ENCODE results near the gene SPATS2L.

Gene SPATS2L

DNA sequence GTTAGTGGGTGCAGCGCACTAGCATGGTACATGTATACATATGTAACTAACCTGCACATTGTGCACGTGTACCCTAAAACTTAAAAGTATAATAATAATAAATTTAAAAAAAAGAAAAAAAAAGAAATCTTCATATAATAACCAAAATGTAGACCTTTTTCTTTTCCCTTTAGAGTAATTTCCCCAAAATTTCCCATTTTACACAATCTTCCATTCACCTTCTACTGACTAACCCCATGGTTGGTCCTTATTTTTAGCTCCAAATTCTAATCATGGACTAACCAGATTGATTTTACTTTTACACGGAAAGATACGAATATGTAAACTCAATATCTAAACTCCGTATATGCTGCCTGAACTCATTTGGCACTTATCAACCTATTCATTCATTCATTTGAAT is 195.7 kb downstream of the SPATS2L start:
- Histone ChIP-seq H3F3A (ENCODE audit: control insufficient read depth, insufficient read depth) (no peaks in the 10 kb centered on the region), H3K4me3 (ENCODE audit: low read length) (no peak overlapping the region), H3K27me3 (ENCODE audit: control insufficient read depth, low read length) (no peaks in the 10 kb centered on the region), H3K9me3 (ENCODE audit: control insufficient read depth, insufficient read depth, low read length) (no peaks in the 10 kb centered on the region), H3K79me2 (ENCODE audit: control insufficient read depth, low read length) (no peaks in the 10 kb centered on the region), H3K4me1 (ENCODE audit: control insufficient read depth, low read length) (no peaks in the 10 kb centered on the region), H3K4me2 (ENCODE audit: low read length) (no peak overlapping the region), H4K20me1 (ENCODE audit: control insufficient read depth, insufficient read depth, low read depth, low read length) (no peaks in the 10 kb centered on the region), H3K27ac (ENCODE audit: low read depth, low read length) (no peak overlapping the region), H3K9me2 (replicated peaks; ENCODE audit: control insufficient read depth, low read length) (no peaks in the 10 kb centered on the region), H3K36me3 (ENCODE audit: control insufficient read depth, low read length) (peaks cover 43% of the 10 kb centered on the region)
- no peak for TF ChIP-seq EZH2phosphoT487 (IDR thresholded peaks at IDR 0.05; ENCODE audit: borderline replicate concordance, low read length)
- TF ChIP-seq, protein P1, sequence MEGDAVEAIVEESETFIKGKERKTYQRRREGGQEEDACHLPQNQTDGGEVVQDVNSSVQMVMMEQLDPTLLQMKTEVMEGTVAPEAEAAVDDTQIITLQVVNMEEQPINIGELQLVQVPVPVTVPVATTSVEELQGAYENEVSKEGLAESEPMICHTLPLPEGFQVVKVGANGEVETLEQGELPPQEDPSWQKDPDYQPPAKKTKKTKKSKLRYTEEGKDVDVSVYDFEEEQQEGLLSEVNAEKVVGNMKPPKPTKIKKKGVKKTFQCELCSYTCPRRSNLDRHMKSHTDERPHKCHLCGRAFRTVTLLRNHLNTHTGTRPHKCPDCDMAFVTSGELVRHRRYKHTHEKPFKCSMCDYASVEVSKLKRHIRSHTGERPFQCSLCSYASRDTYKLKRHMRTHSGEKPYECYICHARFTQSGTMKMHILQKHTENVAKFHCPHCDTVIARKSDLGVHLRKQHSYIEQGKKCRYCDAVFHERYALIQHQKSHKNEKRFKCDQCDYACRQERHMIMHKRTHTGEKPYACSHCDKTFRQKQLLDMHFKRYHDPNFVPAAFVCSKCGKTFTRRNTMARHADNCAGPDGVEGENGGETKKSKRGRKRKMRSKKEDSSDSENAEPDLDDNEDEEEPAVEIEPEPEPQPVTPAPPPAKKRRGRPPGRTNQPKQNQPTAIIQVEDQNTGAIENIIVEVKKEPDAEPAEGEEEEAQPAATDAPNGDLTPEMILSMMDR (IDR thresholded peaks at IDR 0.05; ENCODE audit: low read depth, low read length, poor library complexity, severe bottlenecking): no peak

DNA sequence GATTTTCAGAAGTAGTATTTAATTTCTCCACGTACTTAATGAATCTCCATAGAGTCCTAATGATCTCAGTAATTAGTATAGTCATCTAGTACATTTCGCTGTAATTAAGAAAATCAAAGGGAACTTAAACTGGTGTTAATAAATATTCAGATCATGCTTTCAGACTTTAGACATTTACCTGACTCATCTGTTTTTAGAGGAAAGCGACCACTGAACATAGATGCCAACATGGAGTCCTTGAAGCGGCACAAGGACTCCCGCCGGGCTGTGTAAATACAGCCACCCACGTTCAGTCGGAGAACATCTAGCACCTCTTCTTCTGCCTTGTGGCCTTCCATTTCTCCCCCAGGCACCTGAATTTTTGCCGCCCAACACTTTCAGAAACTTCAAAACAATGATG is 200.2 kb downstream of the SPATS2L start:
- H3F3A ChIP-seq (ENCODE audit: control insufficient read depth, insufficient read depth): no peaks in the 10 kb centered on the region
- TF ChIP-seq, protein P1 (IDR thresholded peaks at IDR 0.05; ENCODE audit: low read depth, low read length, poor library complexity, severe bottlenecking): no peak
- TF ChIP-seq EZH2phosphoT487 (IDR thresholded peaks at IDR 0.05; ENCODE audit: borderline replicate concordance, low read length): no peak
- no peak overlapping the region for H3K4me2 ChIP-seq (ENCODE audit: low read length)
- H3K36me3 ChIP-seq (ENCODE audit: control insufficient read depth, low read length): peaks cover 33% of the 10 kb centered on the region
- H3K9me3 ChIP-seq (ENCODE audit: control insufficient read depth, insufficient read depth, low read length): no peaks in the 10 kb centered on the region
- H4K20me1 ChIP-seq (ENCODE audit: control insufficient read depth, insufficient read depth, low read depth, low read length): no peaks in the 10 kb centered on the region
- no peaks in the 10 kb centered on the region for H3K9me2 ChIP-seq (replicated peaks; ENCODE audit: control insufficient read depth, low read length)
- H3K27me3 ChIP-seq (ENCODE audit: control insufficient read depth, low read length): no peaks in the 10 kb centered on the region
- no peak overlapping the region for H3K27ac ChIP-seq (ENCODE audit: low read depth, low read length)
- H3K4me3 ChIP-seq (ENCODE audit: low read length): no peak overlapping the region
- peaks cover 16% of the 10 kb centered on the region for H3K79me2 ChIP-seq (ENCODE audit: control insufficient read depth, low read length)
- H3K4me1 ChIP-seq (ENCODE audit: control insufficient read depth, low read length): peaks cover 18% of the 10 kb centered on the region

DNA sequence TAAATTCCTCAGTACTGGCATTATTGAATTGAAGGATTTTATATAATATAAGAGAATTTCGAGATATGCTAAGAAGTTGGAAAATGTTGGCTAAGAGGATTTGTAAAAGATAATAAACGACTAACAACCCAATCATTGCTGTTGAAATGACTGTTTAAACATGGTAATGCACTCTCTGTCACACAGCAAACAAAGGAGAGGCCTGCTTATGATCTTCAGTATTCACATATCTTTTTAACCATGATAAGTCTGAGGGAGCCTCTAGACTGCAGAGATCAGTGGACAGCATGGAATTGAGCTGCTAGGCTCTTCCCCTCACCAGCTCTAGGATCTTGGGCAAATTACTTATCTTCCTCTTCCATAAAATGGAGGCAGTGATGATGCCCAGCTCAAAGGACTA is 200.7 kb downstream of the SPATS2L start:
- Histone ChIP-seq H3K9me2 (replicated peaks; ENCODE audit: control insufficient read depth, low read length) (no peaks in the 10 kb centered on the region), H3K79me2 (ENCODE audit: control insufficient read depth, low read length) (peaks cover 16% of the 10 kb centered on the region), H4K20me1 (ENCODE audit: control insufficient read depth, insufficient read depth, low read depth, low read length) (no peaks in the 10 kb centered on the region), H3K4me1 (ENCODE audit: control insufficient read depth, low read length) (peaks cover 18% of the 10 kb centered on the region), H3K27ac (ENCODE audit: low read depth, low read length) (no peak overlapping the region), H3K27me3 (ENCODE audit: control insufficient read depth, low read length) (no peaks in the 10 kb centered on the region), H3K4me2 (ENCODE audit: low read length) (no peak overlapping the region), H3K36me3 (ENCODE audit: control insufficient read depth, low read length) (peaks cover 33% of the 10 kb centered on the region), H3F3A (ENCODE audit: control insufficient read depth, insufficient read depth) (no peaks in the 10 kb centered on the region), H3K9me3 (ENCODE audit: control insufficient read depth, insufficient read depth, low read length) (no peaks in the 10 kb centered on the region), H3K4me3 (ENCODE audit: low read length) (no peak overlapping the region)
- TF ChIP-seq, protein P1 (IDR thresholded peaks at IDR 0.05; ENCODE audit: low read depth, low read length, poor library complexity, severe bottlenecking): no peak
- TF ChIP-seq EZH2phosphoT487 (IDR thresholded peaks at IDR 0.05; ENCODE audit: borderline replicate concordance, low read length): no peak
